HG03108 (cell line): ENCODE data around the gene CCDC66.
A peak's percentile ranks its signal among the peaks of the same experiment; 100 is the strongest.

Experiments used
- ATAC-seq: cut with Tn5 transposase; IDR thresholded peaks from one replicate; pipeline ENCODE4 v1.9.1; 2021; ENCODE audit warnings: moderate library complexity; ENCODE audit not compliant: unreplicated experiment

CCDC66 gene

DNA sequence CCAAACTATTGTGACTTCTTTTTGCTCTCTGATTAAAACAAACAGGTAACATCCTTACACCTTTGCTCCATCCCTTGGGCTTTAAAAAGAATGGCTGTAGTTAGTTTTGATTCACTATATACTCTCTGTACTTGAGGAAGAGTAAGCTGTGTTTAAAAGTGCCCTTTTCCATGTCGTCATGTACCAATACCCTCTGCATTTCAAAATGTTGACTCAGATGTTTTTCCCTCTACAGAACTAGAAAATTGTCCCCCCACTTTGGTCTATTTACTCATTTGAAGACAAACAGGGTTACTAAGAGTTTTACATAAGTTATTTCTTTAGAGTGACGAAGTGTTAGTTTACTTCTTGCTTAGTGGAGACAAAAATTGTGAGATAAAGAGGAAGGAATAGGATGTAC is 63.4 kb downstream of the CCDC66 start:
- no peak for ATAC-seq

DNA sequence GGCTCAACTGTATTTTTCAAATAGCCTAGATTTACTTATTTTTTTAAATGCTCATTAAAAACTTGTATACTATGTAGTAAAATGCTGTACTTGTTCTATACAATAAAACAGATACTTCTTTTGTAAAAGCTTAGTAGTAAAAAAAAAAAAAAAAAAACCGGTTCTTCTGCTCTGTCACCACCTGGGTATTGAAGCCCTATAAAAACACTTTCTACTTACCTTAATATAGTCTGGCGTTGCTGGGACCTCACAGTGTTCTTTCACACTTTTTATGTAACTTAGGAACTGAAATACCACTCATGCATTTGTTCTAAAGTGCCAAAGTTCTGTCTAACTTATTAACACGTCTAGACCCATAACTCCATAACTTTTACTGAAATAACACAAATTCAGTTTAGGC is 64.7 kb downstream of the CCDC66 start:
- ATAC-seq = no peak

DNA sequence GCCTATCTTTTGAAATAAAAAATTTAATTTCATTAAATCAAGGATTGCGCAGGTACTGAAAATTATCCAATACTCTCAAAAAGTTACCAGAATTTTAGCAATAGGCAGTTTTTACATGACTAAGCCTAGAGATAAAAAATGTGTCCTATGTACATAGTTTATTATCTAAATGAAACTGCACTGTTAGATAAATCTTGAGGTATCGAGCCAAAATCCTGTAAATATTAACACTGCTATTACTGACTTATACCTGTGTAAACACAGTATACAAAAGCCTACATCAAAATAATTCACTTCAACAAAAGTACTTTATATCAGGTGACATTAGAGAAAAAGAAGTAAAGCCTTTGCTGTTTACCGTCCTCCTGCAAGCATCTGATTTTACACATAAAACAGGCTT is 65.4 kb downstream of the CCDC66 start:
- no peak for ATAC-seq

DNA sequence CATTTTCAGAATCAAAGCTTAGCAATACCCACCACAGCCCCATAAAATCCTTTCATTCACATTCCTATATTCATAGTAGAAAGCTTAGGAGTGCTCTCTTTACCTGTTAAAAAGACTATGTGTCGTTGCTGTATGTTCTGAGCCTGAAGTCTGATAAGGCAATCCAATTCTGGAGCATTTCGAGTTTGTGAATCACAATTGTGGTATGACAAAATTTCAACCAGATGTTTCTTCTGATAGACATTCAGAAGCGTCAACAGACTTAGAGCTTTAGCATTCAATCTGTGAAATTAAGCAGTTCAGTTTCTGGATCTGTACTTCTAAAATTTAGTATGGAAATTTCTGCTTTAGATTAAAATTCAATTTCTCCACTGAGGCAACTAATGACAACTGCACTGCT is 67.8 kb downstream of the CCDC66 start:
- no peak for ATAC-seq

DNA sequence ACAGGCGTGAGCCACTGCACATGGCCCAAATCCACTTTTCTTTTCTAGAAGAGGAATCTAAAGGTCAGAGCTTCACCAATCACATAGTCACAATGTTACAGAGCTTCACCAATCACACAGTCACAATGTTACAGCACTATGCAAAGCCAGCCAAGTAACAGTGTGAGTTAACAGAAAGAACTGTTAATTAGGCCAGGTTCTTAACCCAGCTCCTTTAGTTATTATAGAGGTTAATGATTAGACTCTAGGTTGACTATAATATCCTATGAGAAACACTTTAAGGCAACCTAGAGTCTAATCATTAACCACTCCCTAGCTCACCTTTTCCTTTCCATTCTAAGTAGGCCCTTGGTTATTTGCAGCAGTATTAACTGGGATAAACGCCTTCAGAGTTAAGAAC is 72.1 kb downstream of the CCDC66 start:
- ATAC-seq = peak; percentile 67

DNA sequence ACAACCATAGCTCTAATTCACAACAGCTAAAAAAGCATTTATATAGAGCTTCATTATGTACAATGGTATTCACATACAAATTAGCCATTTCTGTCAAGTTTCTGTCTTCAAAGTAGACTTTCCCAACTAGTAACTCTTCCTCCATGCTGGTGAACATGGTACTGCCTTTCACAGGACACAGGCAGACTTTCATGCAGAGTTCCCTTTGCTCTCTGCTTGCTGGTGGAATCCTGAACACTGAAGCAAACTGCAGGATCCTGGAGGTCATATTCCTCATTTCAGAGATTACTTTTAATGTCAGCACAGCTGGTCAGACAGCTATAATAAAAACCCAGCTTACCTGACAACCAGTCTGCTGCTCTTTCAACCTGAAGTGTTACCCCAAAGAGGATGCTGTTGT is 72.5 kb downstream of the CCDC66 start:
- peak; percentile 22 for ATAC-seq

DNA sequence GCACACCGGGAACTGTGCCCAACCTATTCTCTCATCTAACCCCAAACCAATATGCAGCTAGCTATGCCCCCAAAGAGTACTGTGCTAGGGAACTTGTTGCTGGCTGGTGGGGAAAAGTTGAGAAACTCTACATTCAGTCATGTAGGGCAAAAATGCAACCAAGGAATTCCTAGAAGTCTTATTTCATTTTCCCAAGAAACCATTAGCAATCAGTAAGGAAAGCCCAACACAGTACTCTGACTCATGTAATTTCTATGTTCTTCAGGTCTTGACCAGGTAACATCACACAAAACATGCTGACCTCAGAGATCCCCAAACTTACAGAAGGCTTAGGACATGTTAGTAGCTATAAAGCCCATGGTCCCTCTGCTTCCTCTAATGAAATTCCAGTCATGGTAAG is 74.0 kb downstream of the CCDC66 start:
- no peak for ATAC-seq

DNA sequence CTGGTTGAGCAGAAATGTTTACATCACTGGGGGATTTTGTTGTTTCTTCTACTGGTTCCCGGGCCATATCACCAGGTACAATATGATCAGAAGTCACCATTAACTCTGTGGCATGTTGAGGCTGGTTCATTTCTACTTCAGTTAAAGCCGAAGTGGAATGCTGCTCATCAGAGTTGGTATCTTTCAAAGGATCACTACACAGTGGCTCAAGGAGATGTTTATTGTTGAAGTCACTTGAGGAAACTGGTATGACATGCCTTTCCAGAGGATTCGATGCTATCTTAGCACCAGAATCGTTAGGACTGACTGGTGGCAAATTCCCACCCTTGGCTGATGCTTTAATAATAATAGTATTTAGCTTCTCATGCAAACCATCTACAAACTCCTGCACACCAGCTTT is 76.2 kb downstream of the CCDC66 start:
- ATAC-seq = no peak

DNA sequence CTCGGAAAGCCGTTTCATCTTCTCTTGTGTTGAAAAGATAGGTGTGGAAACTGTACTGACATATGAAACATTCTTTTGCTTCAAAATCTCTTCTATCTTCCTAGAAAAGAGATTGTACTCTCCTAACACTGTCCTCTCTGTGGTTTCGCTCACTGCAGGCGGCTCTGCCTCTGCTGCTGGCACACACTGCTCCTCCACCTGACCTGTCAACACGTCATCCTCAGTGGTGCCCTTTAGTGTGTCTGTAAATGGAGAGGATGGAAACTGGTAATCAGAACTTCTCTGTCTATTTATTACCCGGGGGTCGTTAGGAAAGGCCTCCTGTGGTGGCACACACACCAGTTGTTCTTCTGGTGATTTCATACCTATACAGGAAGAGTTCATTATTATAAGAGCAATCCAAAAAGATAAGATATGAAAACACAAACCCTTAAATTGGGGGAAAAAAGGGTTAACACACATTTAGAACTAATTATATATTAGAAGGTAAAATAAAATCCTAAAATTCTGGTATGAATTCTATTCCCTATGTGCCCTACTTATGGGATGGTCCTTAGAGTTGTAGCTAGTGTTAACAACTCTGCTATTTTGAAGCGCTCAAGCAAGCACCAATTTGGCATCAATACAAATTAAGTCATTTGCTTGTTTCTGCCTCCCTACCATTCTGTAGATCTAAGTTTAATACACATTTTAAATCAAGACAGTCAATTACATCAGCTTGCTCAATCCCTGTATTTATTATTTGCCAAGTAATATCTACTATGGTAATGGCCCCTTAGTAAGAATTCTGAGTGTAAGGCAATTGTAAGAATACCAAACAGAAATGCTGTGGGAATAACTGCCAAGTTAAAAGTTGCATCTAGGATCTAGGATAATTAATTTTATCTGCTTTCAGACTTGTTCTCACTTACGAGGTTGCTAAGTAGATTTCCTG is 76.9 kb downstream of the CCDC66 start:
- no peak for ATAC-seq

DNA sequence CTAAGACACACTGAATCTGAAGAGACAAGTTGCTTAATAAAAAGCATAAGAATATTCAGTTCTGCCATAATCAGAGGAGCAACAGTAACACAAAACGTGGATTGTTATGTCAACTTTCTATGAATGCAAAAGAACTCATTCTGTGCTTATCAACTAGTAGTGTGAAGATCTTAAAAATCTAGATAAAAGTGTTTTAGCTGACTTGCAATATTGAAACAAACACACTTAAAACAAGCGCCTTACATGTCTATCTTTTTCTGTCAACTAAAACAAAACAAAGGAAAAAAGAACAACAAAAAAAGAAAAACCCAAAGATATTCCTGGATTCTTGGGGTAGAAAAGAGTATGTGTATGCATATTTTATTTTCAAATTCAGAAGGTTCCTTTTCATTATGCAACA is 88.4 kb downstream of the CCDC66 start:
- no peak for ATAC-seq

DNA sequence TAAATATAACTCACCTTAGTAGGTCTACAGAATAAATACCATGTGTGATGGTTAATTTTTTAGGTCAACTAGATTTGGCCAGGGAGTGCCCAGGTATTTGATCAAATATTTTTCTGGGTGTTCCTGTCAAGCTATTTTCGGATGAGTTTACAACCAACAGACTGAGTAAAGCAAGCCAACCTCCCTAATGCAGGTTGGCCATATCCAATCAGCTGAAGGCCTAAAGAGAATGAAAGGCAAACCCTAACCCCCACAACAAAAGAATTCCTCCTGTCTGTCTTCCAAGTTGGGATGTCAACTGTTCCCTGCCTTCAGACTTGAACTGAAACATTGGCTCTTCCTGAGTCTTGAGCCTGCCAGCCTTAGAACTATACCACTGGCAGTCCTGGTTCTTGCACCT is 97.5 kb downstream of the CCDC66 start:
- ATAC-seq = no peak

DNA sequence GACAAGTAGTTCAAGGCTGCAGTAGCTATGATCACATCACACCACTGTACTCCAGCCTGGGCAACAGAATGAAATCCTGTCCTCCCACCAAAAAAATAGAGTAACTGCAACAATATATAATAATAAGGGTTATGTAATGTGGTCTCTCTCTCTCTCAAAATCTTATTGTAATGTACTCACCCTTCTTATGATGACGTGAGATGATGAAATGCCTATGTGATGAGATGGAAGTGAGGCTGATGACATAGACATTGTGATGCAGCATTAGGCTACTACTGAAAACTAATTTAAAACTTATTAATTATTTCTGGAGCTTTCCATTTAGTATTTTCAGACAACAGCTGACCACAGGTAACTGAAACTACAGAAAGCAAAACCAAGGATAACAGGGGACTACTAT is 98.7 kb downstream of the CCDC66 start:
- no peak for ATAC-seq

DNA sequence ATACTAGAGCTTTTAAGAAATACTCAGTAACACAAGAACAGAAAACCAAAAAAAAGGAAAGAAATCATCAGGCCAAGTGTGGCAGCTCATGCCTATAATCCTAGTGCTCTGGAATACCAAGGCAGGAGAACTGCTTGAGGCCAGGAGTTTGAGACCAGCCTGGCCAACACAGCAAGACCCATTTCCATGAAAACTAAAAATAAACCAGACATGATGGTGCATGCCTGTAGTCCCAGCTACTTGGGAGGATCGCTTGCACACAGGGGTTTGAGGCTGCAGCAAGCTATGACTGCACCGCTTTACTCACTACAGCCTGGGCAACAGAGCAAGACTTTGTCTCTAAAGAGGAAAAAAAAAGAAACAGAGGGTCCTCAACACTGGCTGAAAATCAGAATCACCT is 107.8 kb downstream of the CCDC66 start:
- ATAC-seq = no peak

DNA sequence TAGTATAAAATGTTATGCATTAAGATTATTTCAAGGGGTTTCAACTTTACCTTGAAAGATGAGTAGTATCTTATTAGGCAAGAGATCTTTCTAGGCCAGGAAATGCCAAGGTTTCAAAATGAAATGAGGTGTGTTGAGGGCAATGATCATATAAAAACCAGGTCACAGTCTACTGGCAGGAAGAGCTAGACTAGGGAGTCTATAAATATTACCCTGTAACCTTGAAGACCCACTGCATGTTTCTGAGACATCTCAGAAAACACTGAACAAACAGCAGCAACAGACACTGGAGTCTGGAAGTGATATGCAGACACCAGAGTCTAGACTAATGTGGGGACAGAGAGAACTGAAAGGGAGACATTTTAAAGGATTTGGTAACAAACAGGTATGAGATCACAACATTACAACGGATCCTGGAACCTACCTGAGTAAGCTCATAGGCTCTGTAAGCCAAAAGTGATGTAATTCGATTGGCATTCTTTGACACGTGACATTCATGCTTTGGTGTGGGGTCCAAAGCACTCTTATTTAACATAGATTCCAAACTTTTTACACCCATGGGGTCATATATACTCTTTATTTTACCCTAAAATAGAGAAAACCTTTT is 111.1 kb downstream of the CCDC66 start:
- ATAC-seq = no peak
